CD1c-positive myeloid dendritic cell (primary cell): ENCODE results near the gene ALG3.

Experiments
- DNase-seq: peaks from one replicate; pipeline ENCODE4 v3.0.0-alpha.2; 2016; ENCODE audit errors: extremely low spot score

The ALG3 gene

DNA sequence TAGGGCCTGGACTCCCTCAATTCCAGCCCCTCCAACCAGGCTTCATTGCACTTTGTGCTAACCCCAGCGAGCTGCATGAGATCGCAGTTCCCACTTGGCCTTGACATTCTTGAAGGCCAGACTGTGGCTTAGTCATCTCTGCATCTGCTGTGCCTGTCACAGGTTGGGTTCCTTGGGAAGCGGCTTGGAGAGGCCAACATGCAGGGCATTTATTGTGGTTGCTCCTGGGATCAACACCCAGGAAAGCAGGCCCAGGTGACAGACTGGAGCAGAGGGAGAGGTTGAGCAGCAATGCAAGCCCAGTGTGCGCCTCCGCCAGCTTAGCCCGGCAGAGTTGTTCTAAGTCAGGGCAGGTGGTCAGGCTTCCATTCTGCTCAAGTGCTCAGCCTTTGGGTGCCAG, 52.2 kb downstream of the ALG3 start:
- DNase-seq, result no peak

DNA sequence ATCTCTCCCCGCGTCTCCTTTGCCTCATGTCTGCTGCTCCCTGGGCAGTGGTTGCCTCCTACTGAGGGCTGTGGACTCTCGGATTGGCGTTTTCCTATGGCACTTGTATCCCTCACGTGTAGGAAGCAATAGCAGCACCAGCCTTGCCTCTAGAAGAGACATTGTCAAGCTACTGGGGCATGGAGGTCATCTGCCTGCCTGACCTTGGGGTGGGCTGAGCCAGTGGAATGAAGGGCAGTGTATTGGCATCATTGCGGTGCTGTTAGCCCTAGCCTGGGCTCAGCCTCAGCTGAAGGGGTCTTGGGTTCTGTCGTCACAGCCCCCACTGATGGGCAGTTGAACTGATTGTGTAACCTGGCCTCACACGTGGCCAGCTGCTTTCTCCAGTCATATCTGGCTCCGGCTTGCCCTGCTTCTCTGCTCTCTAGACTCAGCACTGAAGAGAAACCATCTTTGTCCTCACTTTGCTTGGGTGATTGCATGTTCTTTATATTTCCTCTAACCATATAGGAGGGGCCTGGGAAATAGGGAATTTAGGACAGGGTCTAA, 54.7 kb downstream of the ALG3 start:
- no peak for DNase-seq

DNA sequence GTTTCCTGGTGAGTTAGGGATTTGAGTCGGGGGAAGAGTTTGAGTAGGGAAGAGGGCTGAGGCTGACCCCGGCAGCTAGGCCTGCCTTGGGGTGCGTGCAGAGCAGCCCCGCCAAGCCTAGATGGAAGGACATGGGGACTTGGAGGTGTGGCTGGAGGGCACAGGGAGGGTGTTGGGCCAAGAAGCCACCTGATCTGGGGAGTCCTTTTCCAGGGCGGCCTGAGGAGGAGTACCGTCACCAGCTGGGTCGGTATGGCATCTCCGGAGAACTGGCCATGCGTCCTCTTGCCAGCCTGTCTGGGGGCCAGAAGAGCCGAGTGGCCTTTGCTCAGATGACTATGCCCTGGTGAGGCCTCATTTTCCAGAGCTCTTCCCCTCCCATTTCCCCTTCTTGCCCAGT, 55.9 kb downstream of the ALG3 start:
- DNase-seq, result no peak
